Mesodermal cell (in vitro differentiated cells): ENCODE measurements around the gene SLC23A3.

Experiments used
- H3K27ac ChIP-seq: 2 replicates; pipeline ENCODE4 v1.7.0; 2013; ENCODE audit warnings: mild to moderate bottlenecking, low read depth, low read length, moderate library complexity; ENCODE audit not compliant: severe bottlenecking
- H3K36me3 ChIP-seq: 2 replicates; pipeline ENCODE4 v1.7.1; 2013; ENCODE audit warnings: mild to moderate bottlenecking, low read length, moderate library complexity; ENCODE audit not compliant: control insufficient read depth, insufficient read depth
- H3K4me1 ChIP-seq: one replicate; pipeline ENCODE4 v1.7.1; 2013; ENCODE audit warnings: mild to moderate bottlenecking, low read length; ENCODE audit not compliant: insufficient read depth, control insufficient read depth, poor library complexity, severe bottlenecking
- H3K4me3 ChIP-seq: 2 replicates; pipeline ENCODE4 v1.7.0; 2013; ENCODE audit warnings: low read length, control low read depth, mild to moderate bottlenecking; ENCODE audit not compliant: insufficient read depth, poor library complexity, severe bottlenecking; ENCODE audit errors: extremely low read depth
- H3K9me3 ChIP-seq: 2 replicates; pipeline ENCODE4 v1.7.1; 2013; ENCODE audit warnings: mild to moderate bottlenecking, low read length, moderate library complexity; ENCODE audit not compliant: control insufficient read depth
- WGBS, 2 experiments: methylation state at CpG; one replicate each; pipeline ENCODE4 v1.1.5; 2013; ENCODE audit warnings: missing lambda C conversion rate in 2 of 2; ENCODE audit not compliant: insufficient coverage in 2 of 2; 5-methylcytosine and 5-hydroxymethylcytosine counted together

SLC23A3 gene

GRCh38 chr2:219179601-219180465 lies 10.0 kb upstream of the SLC23A3 start:
- H3K27ac ChIP-seq, result no peak overlapping the region
- H3K9me3 ChIP-seq, result no peaks in the 10 kb centered on the region
- H3K4me1 ChIP-seq, result peaks cover 6% of the 10 kb centered on the region
- no peak overlapping the region for H3K4me3 ChIP-seq
- peaks cover 50% of the 10 kb centered on the region for H3K36me3 ChIP-seq
- WGBS, 2 experiments, result 96 to 98% methylated on average over 5 to 8 of the region's 9 CpGs

GRCh38 chr2:219178377-219179175 lies 8.7 kb upstream of the SLC23A3 start:
- WGBS, 2 experiments, result 2 to 6% methylated on average over 20 to 28 of the region's 45 CpGs
- H3K4me1 ChIP-seq, result peaks cover 6% of the 10 kb centered on the region

GRCh38 chr2:219177552-219178376 lies 7.9 kb upstream of the SLC23A3 start, which contains the start of gene RETREG2:
TSS of gene RETREG2 (plus strand) at chr2:219178275. CDS start at chr2:219178353, 78 bp downstream.
- peaks cover 59% of the 10 kb centered on the region for H3K36me3 ChIP-seq
- peak within 1 kb of the TSS; percentile 71 for H3K4me3 ChIP-seq
- H3K4me1 ChIP-seq, result peaks cover 6% of the 10 kb centered on the region
- WGBS, 2 experiments, result 0 to 1% methylated on average over 28 to 38 of the region's 67 CpGs
- peak within 1 kb of the TSS; percentile 93 for H3K27ac ChIP-seq
- H3K9me3 ChIP-seq, result no peaks in the 10 kb centered on the region

More at GRCh38 chr2:219178377-219179175, 8.7 kb upstream of the SLC23A3 start:
- peak overlapping the region; percentile 93 for H3K27ac ChIP-seq
- H3K4me3 ChIP-seq, result peak overlapping the region; percentile 71
- H3K9me3 ChIP-seq, result no peaks in the 10 kb centered on the region
- peaks cover 56% of the 10 kb centered on the region for H3K36me3 ChIP-seq

GRCh38 chr2:219176818-219177551 lies 7.2 kb upstream of the SLC23A3 start, which contains the start of gene CNPPD1:
TSS of gene CNPPD1 (minus strand) at chr2:219176925. CDS start at chr2:219176828, 97 bp downstream.
- peaks cover 57% of the 10 kb centered on the region for H3K36me3 ChIP-seq
- H3K27ac ChIP-seq, result peak within 1 kb of the TSS; percentile 93
- peak within 1 kb of the TSS; percentile 71 for H3K4me3 ChIP-seq
- peaks cover 6% of the 10 kb centered on the region for H3K4me1 ChIP-seq
- H3K9me3 ChIP-seq, result no peaks in the 10 kb centered on the region
- 0% methylated on average over 45 to 63 of the region's 69 CpGs for WGBS, 2 experiments

GRCh38 chr2:219175928-219176817 lies 6.3 kb upstream of the SLC23A3 start:
- WGBS, 2 experiments, result 3 to 5% methylated on average over 34 to 35 of the region's 45 CpGs
- H3K9me3 ChIP-seq, result no peaks in the 10 kb centered on the region
- peaks cover 13% of the 10 kb centered on the region for H3K4me1 ChIP-seq
- H3K4me3 ChIP-seq, result peak overlapping the region; percentile 71
- peak overlapping the region; percentile 93 for H3K27ac ChIP-seq
- H3K36me3 ChIP-seq, result peaks cover 49% of the 10 kb centered on the region

DNA sequence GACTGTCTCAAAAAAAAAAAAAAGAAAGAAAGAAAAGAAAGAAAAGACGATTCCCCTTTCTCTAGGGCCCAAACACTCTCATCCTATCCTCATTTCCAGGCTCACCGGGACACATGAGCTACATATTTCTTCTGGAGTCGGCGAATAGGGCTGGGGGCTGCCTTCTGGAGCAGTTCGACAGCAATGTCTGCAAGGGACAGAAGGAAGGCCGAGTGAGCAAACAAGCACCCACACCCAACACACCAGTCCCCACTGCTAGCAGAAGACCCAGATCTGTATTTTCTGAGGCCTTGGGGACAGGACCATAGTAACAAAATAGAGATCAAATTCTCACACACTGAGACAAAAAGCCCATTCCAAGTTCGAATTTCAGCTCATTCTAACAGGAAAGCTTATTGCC lies 5.7 kb upstream of the SLC23A3 start:
- H3K36me3 ChIP-seq, result peaks cover 42% of the 10 kb centered on the region
- peaks cover 13% of the 10 kb centered on the region for H3K4me1 ChIP-seq
- H3K27ac ChIP-seq, result no peak overlapping the region
- no peaks in the 10 kb centered on the region for H3K9me3 ChIP-seq
- peak overlapping the region; percentile 71 for H3K4me3 ChIP-seq
- 71 to 91% methylated on average over 2 to 5 of the region's 7 CpGs for WGBS, 2 experiments

DNA sequence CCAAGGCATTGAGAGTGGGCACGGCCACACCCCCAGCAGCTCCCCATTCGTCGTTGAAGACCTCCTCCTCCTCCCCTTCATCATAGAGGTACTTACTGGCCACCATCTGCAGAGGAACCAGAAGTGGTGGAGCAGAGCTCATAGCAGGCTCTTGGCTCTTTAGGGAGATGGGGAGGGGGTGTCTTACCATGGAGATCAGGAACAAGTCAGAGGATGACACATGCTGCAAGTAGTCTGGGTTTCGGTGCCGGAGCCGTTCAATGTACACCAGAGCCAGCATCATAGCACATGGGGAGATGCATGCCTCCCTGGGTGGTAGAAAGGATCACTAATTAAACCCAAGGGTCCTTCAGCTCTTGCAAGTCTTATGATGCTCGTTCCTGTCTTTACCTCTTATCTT lies 5.0 kb upstream of the SLC23A3 start:
- Histone ChIP-seq H3K9me3 (no peaks in the 10 kb centered on the region), H3K4me3 (no peak overlapping the region), H3K36me3 (peaks cover 35% of the 10 kb centered on the region), H3K27ac (no peak overlapping the region), H3K4me1 (peaks cover 13% of the 10 kb centered on the region)
- WGBS, 2 experiments, result 94 to 100% methylated on average over 4 to 5 of the region's 7 CpGs

DNA sequence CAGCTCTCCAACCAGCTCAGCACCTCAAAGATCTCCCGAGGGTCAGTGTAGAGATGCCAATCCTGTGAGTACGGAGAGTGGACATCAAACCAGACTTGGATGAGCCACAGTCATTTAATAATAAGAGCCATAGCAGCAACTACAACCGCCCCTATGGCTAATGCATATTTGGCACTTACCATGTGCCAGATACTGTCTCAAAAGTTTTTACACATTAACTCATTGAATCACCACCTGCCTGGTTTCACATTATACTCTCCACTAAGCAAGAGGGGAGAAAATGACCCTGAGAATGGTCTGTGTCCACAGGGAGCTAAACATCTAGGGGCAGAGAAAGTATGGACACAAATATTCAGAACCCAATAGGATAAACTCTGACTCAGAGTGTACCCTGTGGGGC lies 4.3 kb upstream of the SLC23A3 start:
- no peak overlapping the region for H3K27ac ChIP-seq
- H3K4me1 ChIP-seq, result peaks cover 11% of the 10 kb centered on the region
- H3K36me3 ChIP-seq, result peaks cover 31% of the 10 kb centered on the region
- H3K9me3 ChIP-seq, result no peaks in the 10 kb centered on the region
- H3K4me3 ChIP-seq, result no peak overlapping the region
- WGBS, 2 experiments, result 94 to 100% methylated on average over 1 to 3 of the region's 3 CpGs

DNA sequence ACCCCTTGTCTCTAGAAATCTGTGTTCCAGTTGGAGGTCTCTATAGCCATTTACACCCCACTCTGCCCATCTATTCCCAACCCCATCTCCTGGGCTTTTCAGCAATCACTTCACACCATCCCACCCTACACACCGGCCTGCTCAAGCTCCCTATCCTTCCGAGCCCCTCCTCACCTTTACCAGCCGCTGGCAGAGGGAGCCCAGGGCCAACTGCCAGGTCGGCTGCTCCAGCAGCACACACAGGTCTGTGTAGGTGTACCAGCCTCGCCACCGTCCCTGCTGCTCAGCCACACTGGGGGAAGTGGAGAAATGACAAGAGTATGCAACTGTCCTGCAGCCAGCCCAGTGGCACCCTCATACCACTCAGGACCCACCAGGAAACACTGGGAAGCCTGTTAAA lies 3.3 kb upstream of the SLC23A3 start:
- Histone ChIP-seq H3K4me3 (no peak overlapping the region), H3K9me3 (no peaks in the 10 kb centered on the region), H3K4me1 (peaks cover 7% of the 10 kb centered on the region), H3K36me3 (peaks cover 31% of the 10 kb centered on the region), H3K27ac (no peak overlapping the region)
- WGBS, 2 experiments, result 76 to 94% methylated on average over 3 to 6 of the region's 6 CpGs
